ENCODE results near the gene HECA.
"Not testable (repeated sequence)": the region's sequence is repeated elsewhere in the genome, so short reads cannot be mapped to it uniquely, and the experiment has no call there.

The HECA gene

GRCh38 chr6:139219746-139220145, 84.9 kb downstream of the HECA start:
- DNase-seq, result no peak

GRCh38 chr6:139228387-139228786, 93.5 kb downstream of the HECA start:
- DNase-seq, result not testable (repeated sequence)

Data from NCI-H1105 (cell line).